Measurements from ENCODE around the gene GALNT13. TPM values are rescaled to one million over a fixed set of nuclear protein-coding genes. Genes with fewer than 3 reads are reported as not detected.
A peak's percentile ranks its signal among the peaks of the same experiment; 100 is the strongest.

The GALNT13 gene
- total RNA-seq, 1 experiment from 2014 or later = not detected

- in situ Hi-C loops (cut with HindIII; ENCODE audit: low pct_unique_long_range_greater_than_20kb, low sequenced_read_pairs) = no loop called here
- DNase-seq (ENCODE audit: low read depth) = no peak
These were observed 608.8 kb downstream of the GALNT13 start for GRCh38 chr2:154480521-154480920.

- in situ Hi-C loops (cut with HindIII; ENCODE audit: low pct_unique_long_range_greater_than_20kb, low sequenced_read_pairs) = no loop called here
These were observed 609.6 kb downstream of the GALNT13 start for GRCh38 chr2:154481336-154481735.

GRCh38 chr2:154484338-154485099 lies 612.8 kb downstream of the GALNT13 start:
- DNase-seq (ENCODE audit: low read depth) = peak; percentile 7
- in situ Hi-C loops (cut with HindIII; ENCODE audit: low pct_unique_long_range_greater_than_20kb, low sequenced_read_pairs) = no loop called here

More at GRCh38 chr2:154481336-154481735, 609.6 kb downstream of the GALNT13 start:
- no peak for DNase-seq (ENCODE audit: low read depth)

DNA sequence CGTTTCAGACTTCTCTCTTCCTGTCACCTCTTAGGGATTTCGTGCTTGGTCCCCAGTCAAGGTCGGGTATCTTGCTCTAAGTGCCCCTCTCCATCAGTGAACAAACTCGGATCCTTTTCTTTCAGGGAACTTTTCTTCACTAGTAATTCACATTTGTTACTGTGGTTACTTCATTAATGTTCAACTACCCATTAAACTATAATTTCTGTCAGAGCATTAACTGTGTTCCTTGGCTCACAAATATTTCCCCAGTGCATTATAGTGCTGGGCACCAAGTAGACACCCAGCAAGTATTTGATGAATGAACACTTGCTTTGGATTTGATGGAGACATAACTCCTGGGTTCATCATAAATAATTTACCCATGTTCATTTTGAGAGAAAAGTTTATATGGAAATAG lies 617.1 kb downstream of the GALNT13 start:
- no peak for DNase-seq (ENCODE audit: low read depth)
- in situ Hi-C loops (cut with HindIII; ENCODE audit: low pct_unique_long_range_greater_than_20kb, low sequenced_read_pairs) = no loop called here

DNA sequence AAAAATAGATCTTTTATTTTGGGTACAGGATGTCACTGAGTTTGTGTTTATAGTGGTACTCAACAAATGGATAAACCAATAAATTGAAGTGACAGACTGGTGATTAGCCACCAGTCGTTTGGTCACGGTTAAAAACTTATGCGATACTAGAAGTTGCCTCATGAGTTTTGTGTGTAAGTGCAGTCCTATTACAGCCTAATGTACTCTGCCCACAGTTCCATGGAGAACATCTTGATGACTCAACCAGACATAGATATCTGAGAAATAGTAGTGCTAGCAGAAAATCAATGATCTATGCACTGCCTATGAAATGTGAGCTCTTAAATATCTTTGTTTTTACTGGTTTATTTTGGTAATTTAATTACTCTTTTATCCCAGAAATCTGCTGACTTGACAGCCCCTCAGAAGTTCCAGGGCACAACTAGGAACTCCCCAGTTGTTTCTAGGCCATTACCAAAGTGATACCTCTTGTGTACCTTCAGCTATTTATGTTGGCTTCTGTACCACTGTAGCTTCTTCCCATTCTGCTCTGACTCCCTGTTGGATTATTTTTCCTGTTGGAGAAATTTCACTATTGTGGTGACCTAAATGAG lies 617.6 kb downstream of the GALNT13 start:
- in situ Hi-C loops (cut with HindIII; ENCODE audit: low pct_unique_long_range_greater_than_20kb, low sequenced_read_pairs) = no loop called here
- DNase-seq (ENCODE audit: low read depth) = peak; percentile 26

- DNase-seq (ENCODE audit: low read depth) = no peak
- in situ Hi-C loops (cut with HindIII; ENCODE audit: low pct_unique_long_range_greater_than_20kb, low sequenced_read_pairs) = no loop called here
These were observed 618.8 kb downstream of the GALNT13 start for GRCh38 chr2:154490530-154490929.

DNA sequence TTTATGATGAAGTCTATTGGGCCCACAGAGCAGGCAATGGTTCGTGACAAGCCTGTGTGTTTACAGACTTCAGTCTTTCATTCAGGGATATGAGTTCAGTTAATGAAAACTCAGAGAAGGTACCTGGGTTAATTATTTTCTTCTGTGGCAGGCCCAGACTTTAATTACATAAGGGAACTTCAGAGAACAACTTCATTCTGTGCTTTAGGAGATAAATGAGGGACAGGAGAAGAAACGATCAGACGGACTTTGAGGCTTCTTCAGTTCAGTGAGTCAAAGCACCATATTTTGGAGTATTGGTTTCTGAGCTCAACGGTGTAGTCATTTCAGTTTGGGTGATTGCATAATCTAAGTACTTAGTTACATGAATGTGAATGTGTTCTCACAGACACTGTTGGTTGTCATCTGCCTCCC lies 623.7 kb downstream of the GALNT13 start:
- in situ Hi-C loops (cut with HindIII; ENCODE audit: low pct_unique_long_range_greater_than_20kb, low sequenced_read_pairs) = no loop called here
- peak; percentile 44 for DNase-seq (ENCODE audit: low read depth)

DNA sequence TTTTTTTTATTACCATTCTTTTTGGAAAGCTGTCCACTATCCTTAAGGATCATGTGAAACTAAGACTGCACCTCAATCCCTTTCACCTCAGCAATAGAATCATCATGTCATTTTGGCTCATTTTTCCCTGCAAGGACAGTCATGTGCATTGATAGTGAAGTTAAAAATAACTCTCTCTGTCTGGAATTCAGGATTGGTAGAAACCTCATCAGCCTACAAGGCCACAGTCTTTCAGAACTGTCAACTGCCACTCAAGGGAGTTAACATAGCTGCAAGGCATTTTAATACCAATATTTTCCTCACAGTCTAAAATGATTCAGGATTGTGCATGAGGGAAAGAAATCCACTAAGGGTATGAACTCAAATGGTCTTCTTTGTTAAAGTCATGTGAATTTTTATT lies 625.3 kb downstream of the GALNT13 start:
- DNase-seq (ENCODE audit: low read depth) = no peak
- in situ Hi-C loops (cut with HindIII; ENCODE audit: low pct_unique_long_range_greater_than_20kb, low sequenced_read_pairs) = no loop called here

All from Caki2 (cell line).